ENCODE measurements around the gene ENAH.
A peak's percentile ranks its signal among the peaks of the same experiment; 100 is the strongest.

The ENAH gene

GRCh38 chr1:225449774-225450173 is 203.1 kb downstream of the ENAH start:
- DNase-seq, result no peak

GRCh38 chr1:225449261-225449660 is 203.7 kb downstream of the ENAH start:
- DNase-seq, result no peak

GRCh38 chr1:225448146-225448805 is 204.6 kb downstream of the ENAH start:
- no peak for DNase-seq

GRCh38 chr1:225447650-225448089 is 205.3 kb downstream of the ENAH start:
- peak in 1 of 3 donors; percentile 38 for DNase-seq

GRCh38 chr1:225446981-225447615 is 205.8 kb downstream of the ENAH start:
- DNase-seq, result no peak

GRCh38 chr1:225446595-225446960 is 206.3 kb downstream of the ENAH start:
- DNase-seq, result no peak

GRCh38 chr1:225445639-225446594 is 207.0 kb downstream of the ENAH start:
- DNase-seq, result no peak

DNA sequence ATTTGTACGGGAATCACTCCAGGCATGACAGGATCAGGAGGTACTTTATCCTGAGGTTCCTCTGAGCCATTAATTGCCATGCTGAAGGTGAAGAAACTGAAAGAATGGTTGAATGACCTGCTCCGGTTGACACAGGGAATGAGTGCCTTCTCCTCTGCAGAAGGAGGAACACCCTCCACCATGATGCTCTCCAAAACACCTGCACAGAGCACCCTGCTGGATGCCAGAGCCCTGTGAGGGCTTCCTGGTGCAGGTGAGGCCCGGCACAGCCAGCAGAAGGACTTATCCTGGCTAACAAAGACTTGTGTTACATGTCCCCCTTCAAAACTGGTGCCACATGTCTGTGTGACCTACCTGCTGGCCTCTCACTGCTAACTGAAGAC is 210.8 kb downstream of the ENAH start:
- no peak for DNase-seq

DNA sequence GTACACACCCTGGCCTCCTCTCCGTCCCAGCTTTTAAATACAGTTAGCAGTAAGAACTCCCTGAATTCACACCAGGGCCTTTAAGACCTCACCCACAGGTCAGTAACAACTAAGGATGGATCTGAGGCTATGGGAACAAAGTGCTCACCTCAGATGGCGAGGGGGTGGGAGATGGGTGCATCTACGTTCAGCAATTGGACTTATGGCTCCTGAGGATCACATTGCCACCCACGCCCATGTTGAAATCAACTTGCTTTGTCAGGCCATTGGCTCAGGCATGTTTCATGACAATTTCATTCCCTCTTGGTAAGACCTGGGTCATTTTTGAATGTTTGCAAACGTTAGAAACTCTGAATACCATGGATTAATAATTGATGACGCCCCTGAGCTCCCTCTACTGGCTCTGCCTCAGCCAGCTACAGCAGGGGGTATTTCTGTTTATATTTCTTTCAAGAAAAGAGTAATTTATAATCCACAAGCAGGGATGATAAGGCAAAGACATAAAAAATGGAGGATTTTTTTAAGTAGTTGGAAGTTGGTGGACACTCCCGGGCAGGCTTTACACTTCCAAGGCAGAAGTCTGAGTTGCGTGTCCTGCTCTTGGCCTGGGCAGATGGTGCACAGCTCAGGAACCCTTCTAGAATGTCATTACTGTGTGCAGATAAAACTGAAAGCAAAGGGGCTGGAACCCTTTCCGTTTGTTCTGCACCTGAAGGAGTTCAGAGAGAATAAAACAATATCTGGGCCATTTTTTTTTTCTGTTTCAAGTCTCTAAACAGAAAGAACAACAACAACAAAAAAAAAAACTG is 211.4 kb downstream of the ENAH start:
- peak; percentile 27 to 45 (median 37) for DNase-seq

- DNase-seq, result no peak
Measured at GRCh38 chr1:225440380-225441221, 212.3 kb downstream of the ENAH start.

GRCh38 chr1:225437710-225438437 is 215.0 kb downstream of the ENAH start:
- DNase-seq, result peak; percentile 52 to 60 (median 55)

All from suppressor macrophage treated with lipopolysaccharide for 1 hour (primary cell).